Activated naive CD8-positive, alpha-beta T cell treated with anti-CD3 and anti-CD28 coated beads, Interleukin-2, amount 50 U/mL, for 24 hours (primary cell): Measurements from ENCODE around the gene MRPS35.

Source experiments
- ATAC-seq: fragments of 150-1000 bp; cut with Tn5 transposase; one replicate; pipeline ENCODE4 v1.10.0; 2021
- DNase-seq: peaks from one replicate; pipeline ENCODE4 v3.0.0; 2021
- H3K27ac Mint-ChIP-seq: one replicate; pipeline ENCODE4 v1.8.0; 2021; ENCODE audit warnings: mild to moderate bottlenecking, mixed read lengths
- H3K27me3 Mint-ChIP-seq: one replicate; pipeline ENCODE4 v1.8.0; 2021; ENCODE audit warnings: mixed read lengths
- H3K36me3 Mint-ChIP-seq: one replicate; pipeline ENCODE4 v1.8.0; 2021; ENCODE audit warnings: low read depth, mixed read lengths
- H3K4me1 Mint-ChIP-seq: one replicate; pipeline ENCODE4 v1.8.0; 2021; ENCODE audit warnings: mixed read lengths
- H3K4me3 Mint-ChIP-seq: one replicate; pipeline ENCODE4 v1.8.0; 2021; ENCODE audit warnings: mild to moderate bottlenecking, moderate library complexity, mixed read lengths
- H3K9me3 Mint-ChIP-seq: one replicate; pipeline ENCODE4 v1.8.0; 2021; ENCODE audit warnings: mixed read lengths

The MRPS35 gene

GRCh38 chr12:27710592-27711316 lies at the start of gene MRPS35:
MRPS35 (plus strand) TSS chr12:27710832; CDS start chr12:27710844, 12 bp downstream.
- Mint-ChIP-seq H3K36me3 (peaks cover 9% of the 10 kb centered on the region), H3K4me3 (peak within 1 kb of the TSS; percentile 96), H3K27ac (peak within 1 kb of the TSS; percentile 94), H3K4me1 (peaks cover 29% of the 10 kb centered on the region), H3K9me3 (no peaks in the 10 kb centered on the region), H3K27me3 (no peaks in the 10 kb centered on the region)
- DNase-seq (peak; percentile 92), ATAC-seq (peak; percentile 99)

GRCh38 chr12:27665704-27666103 lies 44.9 kb upstream of the MRPS35 start:
- H3K4me3 Mint-ChIP-seq, result no peak overlapping the region
- no peak overlapping the region for H3K27ac Mint-ChIP-seq
- H3K27me3 Mint-ChIP-seq, result no peaks in the 10 kb centered on the region
- H3K9me3 Mint-ChIP-seq, result no peaks in the 10 kb centered on the region
- no peaks in the 10 kb centered on the region for H3K4me1 Mint-ChIP-seq
- DNase-seq (no peak), ATAC-seq (no peak)
- H3K36me3 Mint-ChIP-seq, result peaks cover 3% of the 10 kb centered on the region

GRCh38 chr12:27666510-27666909 lies 44.1 kb upstream of the MRPS35 start:
- Mint-ChIP-seq H3K27ac (no peak overlapping the region), H3K36me3 (peaks cover 3% of the 10 kb centered on the region), H3K4me1 (no peaks in the 10 kb centered on the region), H3K27me3 (no peaks in the 10 kb centered on the region), H3K4me3 (no peak overlapping the region), H3K9me3 (no peaks in the 10 kb centered on the region)
- DNase-seq (no peak), ATAC-seq (no peak)

- H3K4me1 Mint-ChIP-seq, result no peaks in the 10 kb centered on the region
- H3K27me3 Mint-ChIP-seq, result no peaks in the 10 kb centered on the region
- peaks cover 3% of the 10 kb centered on the region for H3K36me3 Mint-ChIP-seq
- H3K9me3 Mint-ChIP-seq, result no peaks in the 10 kb centered on the region
- no peak overlapping the region for H3K27ac Mint-ChIP-seq
- H3K4me3 Mint-ChIP-seq, result no peak overlapping the region
- ATAC-seq (peak; percentile 57), DNase-seq (no peak)
These were observed 43.1 kb upstream of the MRPS35 start for GRCh38 chr12:27667540-27667939.

GRCh38 chr12:27672051-27672450 lies 38.6 kb upstream of the MRPS35 start:
- H3K4me1 Mint-ChIP-seq, result no peaks in the 10 kb centered on the region
- H3K27ac Mint-ChIP-seq, result no peak overlapping the region
- DNase-seq, result no peak
- no peaks in the 10 kb centered on the region for H3K27me3 Mint-ChIP-seq
- no peak overlapping the region for H3K4me3 Mint-ChIP-seq
- H3K36me3 Mint-ChIP-seq, result no peaks in the 10 kb centered on the region
- no peak for ATAC-seq
- no peaks in the 10 kb centered on the region for H3K9me3 Mint-ChIP-seq

- Mint-ChIP-seq H3K4me1 (no peaks in the 10 kb centered on the region), H3K27me3 (no peaks in the 10 kb centered on the region), H3K27ac (no peak overlapping the region), H3K4me3 (no peak overlapping the region), H3K9me3 (no peaks in the 10 kb centered on the region), H3K36me3 (no peaks in the 10 kb centered on the region)
- ATAC-seq (no peak), DNase-seq (no peak)
These were observed 38.0 kb upstream of the MRPS35 start for GRCh38 chr12:27672643-27673042.

GRCh38 chr12:27673101-27673718 lies 37.4 kb upstream of the MRPS35 start:
- Mint-ChIP-seq H3K27me3 (no peaks in the 10 kb centered on the region), H3K27ac (no peak overlapping the region), H3K4me3 (no peak overlapping the region), H3K9me3 (no peaks in the 10 kb centered on the region), H3K36me3 (no peaks in the 10 kb centered on the region), H3K4me1 (no peaks in the 10 kb centered on the region)
- DNase-seq (no peak), ATAC-seq (no peak)

GRCh38 chr12:27674989-27675388 lies 35.6 kb upstream of the MRPS35 start:
- H3K36me3 Mint-ChIP-seq, result no peaks in the 10 kb centered on the region
- H3K27me3 Mint-ChIP-seq, result no peaks in the 10 kb centered on the region
- H3K4me3 Mint-ChIP-seq, result no peak overlapping the region
- no peaks in the 10 kb centered on the region for H3K4me1 Mint-ChIP-seq
- H3K27ac Mint-ChIP-seq, result no peak overlapping the region
- no peaks in the 10 kb centered on the region for H3K9me3 Mint-ChIP-seq
- DNase-seq (no peak), ATAC-seq (no peak)

GRCh38 chr12:27680619-27681018 lies 30.0 kb upstream of the MRPS35 start:
- H3K36me3 Mint-ChIP-seq, result no peaks in the 10 kb centered on the region

GRCh38 chr12:27682534-27682933 lies 28.1 kb upstream of the MRPS35 start:
- H3K4me1 Mint-ChIP-seq, result no peaks in the 10 kb centered on the region
- ATAC-seq, result no peak
- no peaks in the 10 kb centered on the region for H3K9me3 Mint-ChIP-seq
- no peak overlapping the region for H3K27ac Mint-ChIP-seq
- H3K36me3 Mint-ChIP-seq, result no peaks in the 10 kb centered on the region
- no peak overlapping the region for H3K4me3 Mint-ChIP-seq
- no peaks in the 10 kb centered on the region for H3K27me3 Mint-ChIP-seq
- no peak for DNase-seq

More at GRCh38 chr12:27680619-27681018, 30.0 kb upstream of the MRPS35 start:
- Mint-ChIP-seq H3K4me3 (no peak overlapping the region), H3K9me3 (no peaks in the 10 kb centered on the region), H3K27ac (no peak overlapping the region), H3K4me1 (no peaks in the 10 kb centered on the region), H3K27me3 (no peaks in the 10 kb centered on the region)
- no peak for DNase-seq
- ATAC-seq, result no peak

GRCh38 chr12:27685274-27685673 lies 25.4 kb upstream of the MRPS35 start:
- no peak overlapping the region for H3K27ac Mint-ChIP-seq
- no peaks in the 10 kb centered on the region for H3K27me3 Mint-ChIP-seq
- no peak for ATAC-seq
- no peaks in the 10 kb centered on the region for H3K36me3 Mint-ChIP-seq
- H3K4me1 Mint-ChIP-seq, result no peaks in the 10 kb centered on the region
- no peaks in the 10 kb centered on the region for H3K9me3 Mint-ChIP-seq
- no peak overlapping the region for H3K4me3 Mint-ChIP-seq
- no peak for DNase-seq

- no peak overlapping the region for H3K27ac Mint-ChIP-seq
- no peak overlapping the region for H3K4me3 Mint-ChIP-seq
- no peaks in the 10 kb centered on the region for H3K4me1 Mint-ChIP-seq
- no peaks in the 10 kb centered on the region for H3K36me3 Mint-ChIP-seq
- no peaks in the 10 kb centered on the region for H3K9me3 Mint-ChIP-seq
- DNase-seq, result no peak
- no peaks in the 10 kb centered on the region for H3K27me3 Mint-ChIP-seq
- ATAC-seq, result no peak
These were observed 24.5 kb upstream of the MRPS35 start for GRCh38 chr12:27686147-27686546.

- no peaks in the 10 kb centered on the region for H3K9me3 Mint-ChIP-seq
- peaks cover 3% of the 10 kb centered on the region for H3K36me3 Mint-ChIP-seq
- H3K4me3 Mint-ChIP-seq, result no peak overlapping the region
- no peak for ATAC-seq
- no peaks in the 10 kb centered on the region for H3K4me1 Mint-ChIP-seq
- no peak overlapping the region for H3K27ac Mint-ChIP-seq
- DNase-seq, result no peak
- no peaks in the 10 kb centered on the region for H3K27me3 Mint-ChIP-seq
These were observed 22.0 kb upstream of the MRPS35 start for GRCh38 chr12:27688671-27689070.

GRCh38 chr12:27689558-27690180 lies 21.0 kb upstream of the MRPS35 start:
- Mint-ChIP-seq H3K4me3 (no peak overlapping the region), H3K4me1 (no peaks in the 10 kb centered on the region), H3K9me3 (no peaks in the 10 kb centered on the region), H3K36me3 (peaks cover 3% of the 10 kb centered on the region), H3K27ac (no peak overlapping the region), H3K27me3 (no peaks in the 10 kb centered on the region)
- ATAC-seq (no peak), DNase-seq (no peak)

GRCh38 chr12:27693403-27693802 lies 17.2 kb upstream of the MRPS35 start:
- no peak for ATAC-seq
- H3K4me3 Mint-ChIP-seq, result no peak overlapping the region
- no peaks in the 10 kb centered on the region for H3K4me1 Mint-ChIP-seq
- no peaks in the 10 kb centered on the region for H3K27me3 Mint-ChIP-seq
- no peak overlapping the region for H3K27ac Mint-ChIP-seq
- no peaks in the 10 kb centered on the region for H3K9me3 Mint-ChIP-seq
- peaks cover 3% of the 10 kb centered on the region for H3K36me3 Mint-ChIP-seq
- DNase-seq, result no peak
